CD1c-positive myeloid dendritic cell (primary cell): Measurements from ENCODE around the gene CDC6.
"Not testable (repeated sequence)": the region's sequence is repeated elsewhere in the genome, so short reads cannot be mapped to it uniquely, and the experiment has no call there.

Experiments
- DNase-seq: peaks from one replicate; pipeline ENCODE4 v3.0.0-alpha.2; 2016; ENCODE audit errors: extremely low spot score

The CDC6 gene

DNA sequence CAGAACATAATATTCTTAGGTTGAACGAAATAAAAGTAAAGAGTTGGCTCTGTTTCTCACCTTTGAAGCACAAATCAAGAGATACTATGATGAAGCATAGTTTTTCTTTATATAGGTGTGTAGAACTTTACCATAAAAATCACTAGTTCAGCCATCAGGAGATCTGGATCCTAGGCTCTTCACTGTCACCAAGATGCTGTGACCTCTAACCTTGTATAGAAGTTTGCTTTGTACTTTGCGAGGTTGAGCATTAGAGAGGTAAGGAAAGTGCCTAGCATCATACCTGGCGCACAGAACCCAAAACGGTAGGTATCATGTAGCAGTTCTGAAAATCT is 553 bp upstream of the CDC6 start:
- no peak for DNase-seq

DNA sequence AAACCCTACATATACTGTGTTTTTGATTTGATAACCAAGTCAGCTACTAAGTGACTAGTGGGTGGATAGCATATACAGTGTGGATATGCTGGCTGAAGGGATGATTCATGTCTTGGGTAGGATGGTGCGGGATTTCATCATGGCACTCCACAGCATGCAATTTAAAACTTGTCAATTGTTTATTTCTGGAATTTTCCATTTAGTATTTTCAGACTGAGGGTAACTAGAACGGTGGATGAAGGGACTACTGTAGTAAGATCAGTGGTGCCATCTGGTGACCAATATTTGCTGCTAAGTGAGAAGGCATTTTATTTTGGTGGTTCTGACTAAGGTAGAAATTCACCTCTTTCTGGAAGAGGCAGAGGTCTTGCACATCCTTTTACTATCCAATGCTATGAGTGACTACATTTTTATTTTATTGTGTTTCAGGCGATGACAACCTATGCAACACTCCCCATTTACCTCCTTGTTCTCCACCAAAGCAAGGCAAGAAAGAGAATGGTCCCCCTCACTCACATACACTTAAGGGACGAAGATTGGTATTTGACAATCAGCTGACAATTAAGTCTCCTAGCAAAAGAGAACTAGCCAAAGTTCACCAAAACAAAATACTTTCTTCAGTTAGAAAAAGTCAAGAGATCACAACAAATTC is 3.1 kb downstream of the CDC6 start:
- peak; percentile 71 for DNase-seq

DNA sequence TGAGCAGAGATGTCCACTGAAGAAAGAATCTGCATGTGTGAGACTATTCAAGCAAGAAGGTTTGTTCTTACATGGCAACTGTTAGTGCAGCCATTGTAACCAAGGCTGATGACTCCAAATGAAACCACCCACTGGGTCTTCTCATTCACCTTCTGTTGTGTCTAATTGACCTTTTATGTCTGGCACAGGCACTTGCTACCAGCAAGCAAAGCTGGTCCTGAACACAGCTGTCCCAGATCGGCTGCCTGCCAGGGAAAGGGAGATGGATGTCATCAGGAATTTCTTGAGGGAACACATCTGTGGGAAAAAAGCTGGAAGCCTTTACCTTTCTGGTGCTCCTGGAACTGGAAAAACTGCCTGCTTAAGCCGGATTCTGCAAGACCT is 3.6 kb downstream of the CDC6 start:
- no peak for DNase-seq

DNA sequence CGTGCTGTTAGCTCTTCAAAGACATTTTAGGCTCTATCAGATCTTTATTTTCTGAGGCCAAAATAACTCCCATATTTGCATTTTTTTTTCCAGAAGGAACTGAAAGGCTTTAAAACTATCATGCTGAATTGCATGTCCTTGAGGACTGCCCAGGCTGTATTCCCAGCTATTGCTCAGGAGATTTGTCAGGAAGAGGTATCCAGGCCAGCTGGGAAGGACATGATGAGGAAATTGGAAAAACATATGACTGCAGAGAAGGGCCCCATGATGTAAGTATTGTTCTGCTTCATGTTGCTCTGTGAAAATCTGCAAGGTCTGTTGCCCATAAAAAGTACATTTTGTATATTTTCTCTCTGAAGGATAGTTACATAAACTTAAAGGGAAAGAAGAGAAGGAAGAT is 5.7 kb downstream of the CDC6 start:
- no peak for DNase-seq

DNA sequence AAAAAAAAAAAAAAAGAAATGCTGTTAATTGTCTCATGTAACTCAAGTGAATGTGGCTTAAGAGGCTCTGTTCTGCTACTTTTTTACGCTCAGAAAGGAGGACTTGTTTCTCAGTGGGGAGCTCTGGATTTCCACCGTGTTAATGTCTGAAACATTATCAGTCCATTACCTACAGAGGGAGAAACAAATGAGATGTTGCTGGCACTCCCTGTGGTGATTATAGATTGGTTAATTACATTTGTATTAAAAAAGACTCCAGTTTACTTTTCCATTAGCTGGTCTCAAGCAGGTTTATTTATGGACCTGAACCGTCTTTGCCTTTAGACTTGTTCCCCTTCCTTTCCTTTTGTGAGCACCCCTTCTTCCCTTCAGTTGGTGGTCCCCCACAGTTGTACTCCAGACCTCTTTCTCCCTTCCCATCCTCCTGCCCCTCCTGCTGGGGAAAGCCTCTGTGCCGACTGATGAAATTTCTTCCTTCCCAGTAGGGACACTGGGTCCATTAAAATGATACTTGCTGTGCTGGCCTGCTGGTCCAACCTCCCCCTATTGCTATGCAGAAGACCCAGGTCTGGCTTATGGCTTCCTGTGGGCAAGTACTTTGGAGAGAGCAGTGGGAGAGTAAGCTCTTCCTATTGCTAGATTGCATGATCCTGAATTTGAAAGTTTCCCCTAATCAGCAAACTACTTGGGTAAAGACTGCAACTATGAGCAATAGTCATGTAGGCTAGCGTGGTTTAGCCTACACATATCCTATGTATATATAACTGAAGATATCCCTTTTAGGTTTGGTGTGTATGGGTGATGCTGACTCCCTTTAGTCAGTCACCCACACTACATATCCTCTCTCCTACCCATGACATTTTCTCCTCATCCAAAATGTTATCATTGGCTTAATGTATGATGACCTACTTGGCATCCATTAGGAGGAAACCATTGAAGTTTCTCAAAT is 8.1 kb downstream of the CDC6 start:
- DNase-seq = no peak

DNA sequence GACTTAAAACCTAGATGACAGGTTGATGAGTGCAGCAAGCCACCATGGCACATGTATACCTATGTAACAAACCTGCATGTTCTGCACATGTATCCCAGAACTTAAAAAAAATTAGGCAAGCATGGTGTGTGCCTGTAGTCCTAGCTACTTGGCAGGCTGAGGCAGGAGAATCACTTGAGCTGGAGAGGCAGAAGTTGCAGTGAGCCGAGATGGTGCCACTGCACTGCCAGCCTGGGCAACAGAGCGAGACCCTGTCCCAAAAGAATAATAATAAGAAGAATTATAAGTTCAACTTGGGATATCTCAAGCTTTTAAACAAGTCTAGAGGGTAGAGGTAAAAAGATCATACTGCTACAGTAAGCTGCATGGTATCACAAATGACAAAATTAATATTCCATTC is 9.8 kb downstream of the CDC6 start:
- no peak for DNase-seq

DNA sequence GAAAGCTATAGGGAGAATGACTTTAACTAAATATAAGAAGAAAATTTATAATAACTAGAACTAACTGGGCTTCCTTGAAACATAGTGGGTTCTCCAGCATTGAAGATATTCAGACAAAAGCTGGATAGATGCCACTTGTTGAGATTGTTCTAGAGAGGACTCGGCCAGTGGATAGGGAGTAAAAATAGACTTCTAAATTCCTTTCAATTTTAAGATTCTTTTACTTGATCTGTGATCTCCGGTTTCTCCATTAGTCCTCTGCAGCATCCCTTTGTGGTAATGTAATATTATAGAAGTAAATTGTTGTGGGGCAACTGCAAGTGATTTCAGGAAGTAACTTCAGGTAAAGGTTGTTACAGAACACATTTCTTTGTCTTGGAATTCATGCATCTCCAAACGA is 11.0 kb downstream of the CDC6 start:
- no peak for DNase-seq

DNA sequence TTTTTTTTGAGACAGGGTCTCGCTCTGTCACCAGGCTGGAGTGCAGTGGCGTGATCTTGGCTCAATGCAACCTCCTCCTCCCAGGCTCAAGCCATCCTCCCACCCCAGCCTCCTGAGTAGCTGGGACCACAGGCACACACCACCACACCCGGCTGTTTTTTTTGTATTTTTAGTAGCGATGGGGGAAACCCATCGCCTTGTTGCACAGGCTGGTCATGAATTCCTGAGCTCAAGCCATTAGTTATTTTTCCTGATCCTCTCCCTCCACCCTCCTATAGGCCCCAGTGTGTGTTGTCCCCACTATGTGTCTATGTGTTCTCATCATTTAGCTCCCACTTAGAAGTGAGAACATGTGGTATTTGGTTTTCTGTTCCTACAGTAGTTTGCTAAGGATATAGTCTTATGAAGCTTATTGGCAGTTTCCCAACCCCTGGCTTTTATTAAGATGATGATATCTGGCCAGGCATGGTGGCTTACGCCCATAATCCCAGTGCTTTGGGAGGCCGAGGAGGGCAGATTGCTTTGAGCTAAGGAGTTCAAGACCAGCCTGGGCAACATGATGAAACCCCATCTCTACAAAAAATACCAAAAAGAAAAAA is 11.6 kb downstream of the CDC6 start:
- not testable (repeated sequence) for DNase-seq

DNA sequence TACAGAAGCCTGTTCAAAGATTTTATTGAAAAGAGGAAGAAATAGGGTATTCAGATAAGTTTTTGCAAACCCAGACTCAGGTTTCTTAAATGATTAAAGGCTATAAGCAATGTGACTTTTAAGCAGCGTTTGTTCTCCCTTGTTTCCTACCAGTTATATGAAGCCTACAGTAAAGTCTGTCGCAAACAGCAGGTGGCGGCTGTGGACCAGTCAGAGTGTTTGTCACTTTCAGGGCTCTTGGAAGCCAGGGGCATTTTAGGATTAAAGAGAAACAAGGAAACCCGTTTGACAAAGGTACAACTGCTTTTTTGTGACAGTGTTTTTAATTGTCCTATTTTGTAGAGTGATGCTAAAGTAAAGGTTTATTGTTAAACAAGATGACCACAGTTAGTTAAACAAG is 13.6 kb downstream of the CDC6 start:
- DNase-seq = no peak

DNA sequence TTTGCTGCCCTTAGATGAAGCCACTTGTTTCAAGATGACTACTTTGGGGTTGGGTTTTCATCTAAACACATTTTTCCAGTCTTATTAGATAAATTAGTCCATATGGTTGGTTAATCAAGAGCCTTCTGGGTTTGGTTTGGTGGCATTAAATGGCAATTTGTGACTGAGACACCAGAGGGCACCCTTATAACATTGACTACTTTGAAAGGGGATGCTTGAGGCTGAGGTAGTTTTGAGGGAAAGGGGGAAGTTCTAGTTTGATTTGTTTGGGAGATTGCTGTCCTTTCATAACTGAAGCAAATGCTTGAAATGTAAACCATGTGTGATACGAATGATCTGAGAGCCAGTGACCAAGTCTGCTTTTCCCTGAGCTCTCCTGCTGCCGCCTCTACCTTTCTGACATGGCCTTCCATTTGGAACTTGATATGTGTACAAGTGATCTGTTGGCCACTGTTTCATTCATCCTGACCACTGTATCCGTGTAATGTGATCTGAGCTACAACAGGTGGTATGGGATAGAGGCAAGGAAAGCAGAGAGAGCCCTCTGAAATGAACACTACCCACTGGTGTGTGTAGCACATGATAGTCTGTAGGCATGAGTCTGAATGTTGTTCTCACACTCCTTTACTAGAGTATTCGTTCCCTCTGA is 15.5 kb downstream of the CDC6 start:
- DNase-seq = peak; percentile 88

DNA sequence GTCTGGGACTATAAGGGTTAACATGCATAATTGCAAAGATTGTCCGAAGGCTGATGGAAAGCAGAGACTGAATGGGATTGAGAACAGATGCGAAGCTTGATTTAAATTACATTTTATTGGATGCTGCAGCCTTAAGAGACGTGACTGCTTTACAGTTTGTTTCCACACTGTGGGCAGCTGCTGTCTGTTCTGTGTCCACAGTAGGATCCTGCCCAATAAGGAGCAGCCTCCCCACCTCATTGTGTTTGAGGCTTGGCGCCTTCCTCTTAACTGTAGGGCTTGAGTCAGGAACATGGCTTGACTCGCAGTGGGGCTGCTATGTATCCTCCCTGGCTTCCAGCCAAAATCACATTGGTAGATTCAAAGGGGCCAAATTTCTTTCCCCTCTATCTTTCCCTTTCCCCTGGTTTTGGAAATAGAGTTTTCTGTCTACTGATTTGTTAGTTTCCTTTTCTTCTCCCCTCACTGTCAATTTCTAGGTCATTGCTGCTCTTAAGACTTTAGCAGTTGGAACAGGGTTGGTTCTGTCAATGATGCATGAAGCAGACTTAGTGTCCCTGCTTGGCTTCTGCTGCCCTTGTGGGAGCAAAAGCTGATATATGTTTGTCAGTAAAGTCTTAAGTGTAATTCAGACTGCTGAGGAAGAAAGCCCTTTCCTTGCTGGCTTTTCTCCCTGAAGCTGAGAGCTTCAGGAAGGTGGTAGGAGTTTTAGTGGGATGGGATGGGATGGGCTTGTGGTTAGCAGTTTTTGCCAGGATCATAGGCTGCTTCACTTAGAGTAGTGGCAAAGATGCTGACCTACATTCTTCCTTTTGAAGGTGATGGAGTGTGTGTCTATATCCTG is 16.3 kb downstream of the CDC6 start:
- DNase-seq = no peak

DNA sequence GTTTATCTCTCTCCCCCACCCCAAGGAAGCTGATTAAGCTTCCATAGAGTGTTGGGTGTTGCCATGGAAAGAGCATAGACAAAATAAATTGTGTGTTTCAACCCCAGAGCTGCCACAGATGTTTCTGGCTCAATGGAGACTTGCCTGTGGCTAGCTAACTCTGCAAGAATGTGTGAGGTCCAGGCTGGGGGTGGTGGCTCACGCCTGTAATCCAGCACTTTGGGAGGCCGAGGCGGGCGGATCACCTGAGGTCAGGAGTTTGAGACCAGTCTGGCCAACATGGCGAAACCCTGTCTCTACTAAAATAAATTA is 16.8 kb downstream of the CDC6 start:
- not testable (repeated sequence) for DNase-seq

DNA sequence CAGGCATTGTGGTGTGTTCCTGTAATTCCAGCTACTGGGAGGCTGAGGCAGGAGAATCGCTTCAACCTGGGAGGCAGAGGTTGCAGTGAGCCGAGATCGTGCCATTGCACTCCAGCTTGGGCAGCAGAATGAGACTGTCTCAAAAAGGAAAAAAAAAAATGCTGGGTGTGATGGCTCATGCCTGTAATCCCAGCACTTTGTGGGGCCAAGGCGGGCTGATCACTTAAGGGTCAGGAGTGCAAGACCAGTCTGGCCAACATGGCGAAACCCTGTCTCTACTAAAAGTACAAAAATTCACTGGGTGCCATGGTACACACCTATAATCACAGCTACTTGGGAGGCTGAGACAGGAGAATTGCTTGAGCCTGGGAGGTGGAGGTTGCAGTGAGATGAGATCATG is 17.2 kb downstream of the CDC6 start:
- DNase-seq = not testable (repeated sequence)

DNA sequence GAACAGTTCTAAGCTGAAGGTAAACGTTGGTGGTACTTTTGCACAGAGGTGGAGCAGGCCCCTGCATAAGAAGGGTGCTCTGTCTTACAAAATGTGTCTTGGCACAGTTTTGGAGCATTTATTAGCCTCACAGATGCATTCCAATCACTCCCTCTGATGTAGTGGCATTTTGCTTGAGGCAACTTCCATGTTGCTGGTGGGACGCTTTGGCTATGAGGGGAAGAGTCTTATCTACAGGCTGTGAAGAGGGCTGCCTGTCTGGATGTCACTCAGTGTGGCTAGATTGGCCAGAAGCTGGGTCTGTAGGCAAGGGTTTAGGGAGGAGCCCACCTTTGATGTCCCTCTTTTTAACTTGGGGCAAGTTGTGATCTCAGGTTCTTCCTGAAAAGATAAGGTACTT is 18.7 kb downstream of the CDC6 start:
- no peak for DNase-seq

DNA sequence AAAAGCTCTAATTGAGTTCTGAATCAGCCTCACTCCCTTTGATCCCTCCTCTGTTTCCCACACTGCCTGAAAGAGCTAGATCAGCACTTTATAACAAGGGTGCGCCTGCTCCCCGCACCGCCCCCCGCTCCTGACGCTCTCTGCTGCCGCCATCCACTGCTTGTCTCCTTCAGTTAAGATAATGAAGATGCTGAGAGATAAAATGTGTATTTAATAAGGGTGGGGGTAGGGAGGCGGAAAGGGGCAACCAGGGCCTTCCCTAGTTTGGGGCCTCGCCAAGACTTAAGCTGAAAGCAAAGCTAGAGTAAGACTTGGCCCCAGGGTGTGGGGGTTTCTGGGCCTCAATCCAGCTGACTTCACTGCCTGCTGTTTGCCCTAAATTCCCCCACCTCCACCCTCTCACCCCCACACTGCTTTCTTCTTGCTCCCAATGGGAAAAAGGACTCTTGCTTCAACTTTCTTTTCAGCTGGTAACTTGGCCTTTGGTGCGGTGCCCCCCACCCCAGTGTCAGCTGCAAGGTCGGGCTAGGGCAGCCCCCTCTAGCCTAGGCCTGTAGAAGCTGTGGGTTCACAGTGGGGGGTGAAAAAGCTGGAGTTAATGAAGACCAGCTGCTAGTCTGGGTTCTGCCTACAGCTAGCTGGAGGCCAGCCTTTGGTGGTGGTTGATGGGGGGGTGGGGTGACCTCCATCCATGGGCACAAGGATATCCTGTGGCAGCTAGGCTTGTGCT is 19.5 kb downstream of the CDC6 start:
- no peak for DNase-seq

DNA sequence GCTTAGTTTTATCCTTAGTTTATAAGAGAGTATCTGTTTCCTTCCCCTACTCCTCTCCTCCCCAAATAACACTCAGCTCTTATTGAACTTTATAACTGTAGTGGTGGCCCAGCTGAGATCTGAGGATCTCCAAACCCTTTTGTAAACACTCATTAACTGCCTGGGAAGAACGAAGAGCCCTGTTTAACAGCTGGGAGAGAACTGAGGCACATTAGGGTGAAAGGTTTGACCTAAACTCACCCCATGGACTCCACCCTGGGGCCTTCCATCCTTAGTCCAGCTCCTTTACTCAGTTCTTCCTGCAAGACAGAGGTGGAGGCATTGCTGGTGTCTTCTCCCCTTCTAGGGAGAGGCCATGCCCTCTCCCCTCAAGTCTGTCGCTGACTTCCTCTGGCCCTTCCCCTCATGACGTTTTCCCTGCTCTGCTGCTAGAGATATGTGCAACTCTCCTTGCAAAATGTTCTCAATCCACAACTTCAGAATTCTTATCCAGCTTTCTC is 20.1 kb downstream of the CDC6 start:
- DNase-seq = peak; percentile 65

DNA sequence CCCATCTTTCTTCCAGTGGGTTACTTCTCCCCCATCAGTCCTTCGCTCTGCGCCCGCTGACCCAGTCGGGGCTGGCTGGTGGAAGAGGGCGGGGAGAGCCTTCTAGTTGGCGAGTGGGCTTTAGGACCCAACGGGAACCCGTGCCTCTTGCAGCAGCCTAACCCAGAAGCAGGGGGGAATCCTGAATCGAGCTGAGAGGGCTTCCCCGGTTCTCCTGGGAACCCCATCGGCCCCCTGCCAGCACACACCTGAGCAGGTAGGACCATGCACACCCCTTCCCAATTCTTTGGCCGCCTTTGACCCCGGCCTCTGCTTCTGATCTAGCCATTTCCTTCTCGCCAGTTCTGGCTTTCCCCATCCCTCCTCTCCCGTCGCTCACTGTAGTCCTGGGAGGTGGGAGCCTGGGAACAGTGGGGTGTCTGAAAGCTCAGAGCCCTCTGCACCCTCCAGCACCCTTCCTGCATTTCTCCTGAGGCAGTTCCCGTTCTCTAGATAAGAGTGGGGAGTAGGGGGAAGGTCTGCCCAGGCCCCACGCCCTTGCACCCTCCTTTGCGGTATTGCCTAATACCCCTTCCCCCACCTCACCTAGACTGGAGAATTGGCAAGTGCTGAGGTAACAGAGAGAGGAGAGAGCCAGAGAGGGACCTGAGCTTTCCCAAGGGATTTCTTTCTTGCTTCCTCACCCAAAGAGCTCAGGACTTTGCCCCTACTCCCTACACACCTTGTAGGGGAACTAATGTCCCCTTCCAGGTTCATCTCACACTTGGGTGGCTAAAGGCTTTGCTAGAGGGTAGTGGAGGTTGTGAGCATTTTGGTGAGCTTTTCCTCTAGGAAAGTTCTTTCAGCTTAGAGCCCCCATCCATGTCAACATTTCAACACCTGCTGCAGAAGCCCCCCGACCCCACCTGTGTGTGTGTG is 21.6 kb downstream of the CDC6 start, which contains the start of gene RARA:
Gene RARA (plus strand): TSS at position 150 of the 918 bp plus-strand sequence. CDS start 22,039 bp downstream, outside the sequence.
- DNase-seq = no peak

DNA sequence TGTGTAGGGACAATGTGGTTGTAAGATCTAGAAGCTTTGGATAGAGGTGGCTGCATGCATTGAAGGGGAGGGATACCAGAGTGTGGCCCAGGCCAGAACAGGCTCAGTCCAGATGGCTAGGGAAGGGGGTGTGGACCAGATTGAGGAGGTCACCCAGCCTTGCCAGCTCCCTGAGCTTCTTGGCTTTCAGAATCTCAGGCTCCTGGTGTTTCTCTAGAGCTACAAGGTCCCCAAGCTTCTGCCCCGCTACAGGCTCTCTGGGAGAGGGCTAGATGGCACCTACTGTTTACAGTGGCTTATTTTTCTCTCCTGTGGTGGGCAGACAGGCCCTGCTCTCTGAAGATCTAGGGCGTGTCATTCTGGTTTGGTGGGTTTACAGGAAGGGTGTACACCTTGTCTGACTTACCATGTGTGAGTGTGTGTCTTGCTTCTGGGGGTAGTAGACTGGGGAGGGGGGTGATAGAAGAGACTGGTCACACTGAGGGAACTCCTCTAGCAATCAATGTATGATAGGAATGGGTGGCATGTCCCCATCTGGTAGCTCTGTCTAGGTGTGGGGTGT is 22.4 kb downstream of the CDC6 start:
- no peak for DNase-seq

DNA sequence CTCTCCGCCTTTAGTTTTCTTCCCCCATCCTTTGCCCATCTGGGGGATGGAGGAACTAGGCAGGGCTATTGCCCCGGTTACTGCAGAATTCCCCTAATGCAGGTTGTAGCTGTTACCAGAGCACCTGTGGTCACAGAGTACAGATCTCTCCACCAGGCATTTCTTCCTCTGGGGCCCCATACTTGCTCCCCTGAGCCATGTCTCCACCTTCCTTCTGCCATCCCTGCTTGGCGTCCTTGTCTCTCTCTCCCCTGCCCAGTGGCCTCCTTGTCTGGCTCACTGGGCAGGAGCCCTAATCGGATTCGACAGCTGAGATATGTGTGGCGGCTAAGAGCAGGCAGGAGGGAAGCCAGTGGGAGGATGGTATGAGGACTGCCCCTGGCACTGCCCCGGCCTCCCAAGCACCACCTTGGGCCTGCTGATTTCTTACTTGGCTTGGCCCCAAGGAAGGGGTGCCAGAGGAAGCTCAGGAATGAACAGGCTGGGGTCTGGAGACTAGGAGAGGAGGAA is 23.3 kb downstream of the CDC6 start:
- no peak for DNase-seq
